Gastrocnemius medialis (tissue), 4 donors: ENCODE data around the gene SH3GLB1. TPM values are rescaled to one million over a fixed set of nuclear protein-coding genes. Genes with fewer than 3 reads are reported as not detected.

Experiments
- ATAC-seq, 2 donors: fragments of 150-250 bp; one replicate each; pipeline ENCODE4 v1.9.1; 2016
- DNase-seq, 2 donors: peaks; one replicate each; pipeline ENCODE4 v3.0.0-alpha.2; 2019
- H3K27ac ChIP-seq, 4 donors: fragments of 200-600 bp; sonication (generic); 1 replicate in 1 of 4; 2 replicates in 3 of 4; pipeline ENCODE4 v1.5.1; 2016 to 2018; ENCODE audit warnings: mild to moderate bottlenecking in 2 of 4, moderate library complexity in 1 of 4
- H3K27me3 ChIP-seq, 3 donors: fragments of 200-600 bp; sonication (generic) in 2 of 3; 1 replicate in 1 of 3; 2 replicates in 2 of 3; pipeline versions ENCODE4 v1.5.1 to v1.6.0; 2016 to 2019; ENCODE audit warnings: mild to moderate bottlenecking in 1 of 3, moderate library complexity in 1 of 3
- H3K36me3 ChIP-seq, 2 donors: fragments of 200-600 bp; sonication (generic) in 1 of 2; one replicate each; pipeline ENCODE4 v1.5.1; 2017 to 2018
- H3K4me1 ChIP-seq, 2 donors: fragments of 200-600 bp; sonication (generic) in 1 of 2; one replicate each; pipeline ENCODE4 v1.5.1; 2016 to 2017; ENCODE audit warnings: mild to moderate bottlenecking in 2 of 2
- H3K4me3 ChIP-seq, 4 donors: fragments of 200-600 bp; sonication (generic) in 3 of 4; 1 replicate in 1 of 4; 2 replicates in 3 of 4; pipeline ENCODE4 v1.5.1; 2016 to 2019; ENCODE audit warnings: mild to moderate bottlenecking in 2 of 4
- H3K9me3 ChIP-seq, 3 donors: fragments of 200-600 bp; sonication (generic) in 2 of 3; 1 replicate in 1 of 3; 2 replicates in 2 of 3; pipeline ENCODE4 v1.5.1; 2016 to 2019
- POLR2A ChIP-seq, 2 donors: fragments of 450-650 bp; IDR thresholded peaks; one replicate each; pipeline ENCODE4 v1.6.1; 2017; ENCODE audit warnings: antibody characterized with exemption in 2 of 2, mild to moderate bottlenecking in 2 of 2, moderate library complexity in 2 of 2
- in situ Hi-C, 4 donors: fragments of 200-750 bp; cut with MboI; loops; one replicate each; pipeline versions ENCODE4 v1.15.0 to v1.8.0; 2017; ENCODE audit warnings: low sequenced_read_pairs in 4 of 4
- intact Hi-C: fragments of 100-400 bp; cut with DNase I; formaldehyde crosslinking; loops from one replicate; pipeline ENCODE4 v1.15.1; 2023; ENCODE audit warnings: low total_unique reads
- total RNA-seq, 4 donors: library from RNA; depleted of rRNA; stranded (reverse); fragments of >200 nt; gene quantifications; one replicate each; pipeline versions ENCODE4 v1.1.0 to v1.2.3, GENCODE V29; 2016
- TF ChIP-seq, protein P1 (sequence below), 5 experiments: fragments of 450-650 bp in 3 of 5; fragments of 200-600 bp in 2 of 5; sonication (generic) in 2 of 5; IDR thresholded peaks in 4 of 5; conservative IDR thresholded peaks in 1 of 5; 1 replicate in 4 of 5; 2 replicates in 1 of 5; pipeline ENCODE4 v1.5.1; 2016 to 2019; ENCODE audit warnings: antibody characterized with exemption in 5 of 5, mild to moderate bottlenecking in 3 of 5, moderate library complexity in 3 of 5

The SH3GLB1 gene
- total RNA-seq, 4 donors from 2014 or later, result 76.6 to 168 (median 112) TPM

DNA sequence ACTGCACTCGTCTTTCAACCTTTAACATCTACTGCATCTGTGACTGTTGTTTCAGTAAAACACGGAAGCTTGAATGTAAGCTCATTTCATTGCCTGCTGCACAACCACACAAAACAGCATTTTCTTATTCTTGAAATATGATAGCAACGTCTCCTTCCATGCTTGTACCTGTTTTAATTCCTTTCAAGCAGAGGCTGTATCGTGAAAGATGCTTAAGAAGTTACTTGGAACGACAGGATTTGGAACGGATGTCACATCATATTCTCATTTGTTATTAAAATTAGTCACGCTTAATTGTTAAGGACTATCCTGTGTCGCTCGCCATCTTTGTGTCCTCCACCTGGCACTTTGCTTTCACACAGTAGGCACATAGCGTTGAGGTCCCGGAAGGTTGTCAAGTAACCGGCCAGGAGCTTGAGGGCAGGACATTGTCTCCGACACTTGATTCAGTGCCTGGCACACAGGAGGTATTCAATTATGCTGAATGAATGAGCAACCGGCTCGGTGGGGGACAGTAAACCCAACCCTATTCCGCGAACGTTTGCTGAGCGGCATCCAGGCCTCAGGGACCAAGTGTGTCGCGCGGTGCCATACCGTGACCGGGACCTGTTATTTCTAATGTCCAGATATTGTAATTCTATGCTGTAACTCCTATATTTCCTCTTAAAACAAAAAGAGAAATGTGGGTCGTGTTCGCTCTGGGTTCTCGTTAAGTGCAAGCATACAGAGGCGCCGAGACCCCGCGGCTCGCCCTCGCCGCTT lies 499 bp upstream of the SH3GLB1 start:
- H3K4me1 ChIP-seq, result peaks cover 30 to 32% of the 10 kb centered on the region in 2 donors
- H3K9me3 ChIP-seq, result no peaks in the 10 kb centered on the region
- in situ Hi-C loops (loop anchor here in 3 of 4 donors (10.0 to 25.0 kb wide), 4 partner anchors 208 to 633 kb away; partner anchors contain the start of genes HS2ST1 (in 2 of the 3), SELENOF (in 2 of the 3), LMO4 (in 1 of the 3) and ODF2L (in 1 of the 3)), intact Hi-C loops (loop anchor here (1.0 to 10.0 kb wide), 9 partner anchors 15 to 1129 kb away; partner anchors contain the start of gene ODF2L)
- H3K36me3 ChIP-seq, result no peaks in the 10 kb centered on the region
- no peaks in the 10 kb centered on the region for H3K27me3 ChIP-seq
- ATAC-seq (peak; percentile 23 to 44), DNase-seq (peak in 1 of 2 donors; percentile 47)
- TF ChIP-seq POLR2A (IDR thresholded peaks at IDR 0.05), result no peak
- TF ChIP-seq, protein P1, sequence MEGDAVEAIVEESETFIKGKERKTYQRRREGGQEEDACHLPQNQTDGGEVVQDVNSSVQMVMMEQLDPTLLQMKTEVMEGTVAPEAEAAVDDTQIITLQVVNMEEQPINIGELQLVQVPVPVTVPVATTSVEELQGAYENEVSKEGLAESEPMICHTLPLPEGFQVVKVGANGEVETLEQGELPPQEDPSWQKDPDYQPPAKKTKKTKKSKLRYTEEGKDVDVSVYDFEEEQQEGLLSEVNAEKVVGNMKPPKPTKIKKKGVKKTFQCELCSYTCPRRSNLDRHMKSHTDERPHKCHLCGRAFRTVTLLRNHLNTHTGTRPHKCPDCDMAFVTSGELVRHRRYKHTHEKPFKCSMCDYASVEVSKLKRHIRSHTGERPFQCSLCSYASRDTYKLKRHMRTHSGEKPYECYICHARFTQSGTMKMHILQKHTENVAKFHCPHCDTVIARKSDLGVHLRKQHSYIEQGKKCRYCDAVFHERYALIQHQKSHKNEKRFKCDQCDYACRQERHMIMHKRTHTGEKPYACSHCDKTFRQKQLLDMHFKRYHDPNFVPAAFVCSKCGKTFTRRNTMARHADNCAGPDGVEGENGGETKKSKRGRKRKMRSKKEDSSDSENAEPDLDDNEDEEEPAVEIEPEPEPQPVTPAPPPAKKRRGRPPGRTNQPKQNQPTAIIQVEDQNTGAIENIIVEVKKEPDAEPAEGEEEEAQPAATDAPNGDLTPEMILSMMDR (IDR thresholded peaks at IDR 0.05 in 4 of 5, conservative IDR thresholded peaks at IDR 0.05 in 1 of 5), result no peak
- H3K27ac ChIP-seq, result peak overlapping the region; percentile 91 to 98 (median 97)
- peak overlapping the region; percentile 70 to 89 (median 83) for H3K4me3 ChIP-seq

DNA sequence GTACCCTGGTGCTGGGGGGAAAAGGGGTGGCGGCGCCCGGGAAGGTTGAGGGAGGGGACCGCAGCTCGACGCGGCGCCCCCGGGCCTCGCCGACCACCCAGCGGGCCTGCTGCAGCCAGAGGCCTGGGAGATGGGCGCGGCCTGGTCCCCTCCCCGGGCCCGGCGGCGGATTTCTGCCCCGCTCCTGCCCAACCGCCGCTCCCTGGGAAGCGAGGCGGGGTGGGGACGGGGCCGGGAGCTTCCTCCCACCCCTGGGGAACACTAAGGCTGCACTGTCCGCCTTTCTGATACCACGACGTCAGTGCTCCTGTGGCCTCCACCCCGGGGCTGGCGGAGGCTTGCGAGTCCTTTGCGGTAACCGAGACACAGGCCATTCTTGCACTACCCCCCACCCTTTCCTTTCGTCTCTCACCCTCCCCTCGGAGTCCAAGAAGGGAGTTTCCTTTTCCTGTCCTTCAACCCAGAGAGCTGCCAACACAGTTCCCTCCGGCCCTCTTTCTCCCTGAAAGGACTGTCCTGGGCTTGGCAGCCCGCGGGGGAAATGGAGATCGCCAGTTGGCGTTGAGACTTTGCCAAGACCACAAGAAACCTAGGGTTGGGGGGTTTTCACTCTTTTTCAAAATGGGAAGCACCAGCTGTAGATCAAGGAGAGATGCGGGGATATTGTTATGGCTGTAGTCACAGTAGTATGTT lies 742 bp downstream of the SH3GLB1 start:
- intact Hi-C loops (loop anchor here (1.0 to 10.0 kb wide), 9 partner anchors 14 to 1130 kb away; partner anchors contain the start of gene ODF2L), in situ Hi-C loops (loop anchor here in 3 of 4 donors (10.0 to 25.0 kb wide), 4 partner anchors 207 to 632 kb away; partner anchors contain the start of genes HS2ST1 (in 2 of the 3), SELENOF (in 2 of the 3), LMO4 (in 1 of the 3) and ODF2L (in 1 of the 3))
- Histone ChIP-seq H3K4me3 (peak overlapping the region; percentile 70 to 89 (median 83)), H3K27ac (peak overlapping the region; percentile 91 to 98 (median 97)), H3K27me3 (no peaks in the 10 kb centered on the region), H3K4me1 (peaks cover 43 to 45% of the 10 kb centered on the region in 2 donors), H3K36me3 (no peaks in the 10 kb centered on the region), H3K9me3 (no peaks in the 10 kb centered on the region)
- ATAC-seq (peak; percentile 53 to 60), DNase-seq (peak; percentile 54 to 79)
- TF ChIP-seq, protein P1 (IDR thresholded peaks at IDR 0.05 in 4 of 5, conservative IDR thresholded peaks at IDR 0.05 in 1 of 5), result no peak
- peak; percentile 21 to 31 for TF ChIP-seq POLR2A (IDR thresholded peaks at IDR 0.05)

DNA sequence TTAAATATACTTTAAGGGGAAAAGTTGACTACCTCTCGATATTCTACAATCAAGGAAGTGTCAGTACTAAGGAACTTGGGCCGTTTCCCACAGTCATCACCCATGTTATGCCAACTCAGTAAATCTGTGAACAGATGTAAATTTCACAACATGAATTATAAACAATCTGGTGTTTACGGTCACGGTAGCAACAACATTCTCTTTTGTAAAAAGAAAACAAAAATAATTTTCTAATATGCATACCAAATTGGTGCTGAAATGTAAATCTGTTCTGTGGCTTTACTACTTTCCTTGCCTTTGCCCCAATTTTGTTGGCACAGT lies 1.2 kb downstream of the SH3GLB1 start:
- intact Hi-C loops, result loop anchor here (2.0 to 10.0 kb wide), 6 partner anchors 13 to 1131 kb away; partner anchors contain the start of gene ODF2L
- peaks cover 48 to 50% of the 10 kb centered on the region in 2 donors for H3K4me1 ChIP-seq
- peak overlapping the region; percentile 91 to 98 (median 97) for H3K27ac ChIP-seq
- H3K9me3 ChIP-seq, result no peaks in the 10 kb centered on the region
- TF ChIP-seq, protein P1 (IDR thresholded peaks at IDR 0.05 in 4 of 5, conservative IDR thresholded peaks at IDR 0.05 in 1 of 5), result no peak
- no peak for TF ChIP-seq POLR2A (IDR thresholded peaks at IDR 0.05)
- DNase-seq (no peak), ATAC-seq (peak; percentile 14 to 16)
- H3K4me3 ChIP-seq, result peak overlapping the region; percentile 70 to 89 (median 83)
- in situ Hi-C loops, result loop anchor here in 3 of 4 donors (10.0 to 25.0 kb wide), 4 partner anchors 207 to 632 kb away; partner anchors contain the start of genes HS2ST1 (in 2 of the 3), SELENOF (in 2 of the 3), LMO4 (in 1 of the 3) and ODF2L (in 1 of the 3)
- H3K36me3 ChIP-seq, result no peaks in the 10 kb centered on the region
- no peaks in the 10 kb centered on the region for H3K27me3 ChIP-seq

DNA sequence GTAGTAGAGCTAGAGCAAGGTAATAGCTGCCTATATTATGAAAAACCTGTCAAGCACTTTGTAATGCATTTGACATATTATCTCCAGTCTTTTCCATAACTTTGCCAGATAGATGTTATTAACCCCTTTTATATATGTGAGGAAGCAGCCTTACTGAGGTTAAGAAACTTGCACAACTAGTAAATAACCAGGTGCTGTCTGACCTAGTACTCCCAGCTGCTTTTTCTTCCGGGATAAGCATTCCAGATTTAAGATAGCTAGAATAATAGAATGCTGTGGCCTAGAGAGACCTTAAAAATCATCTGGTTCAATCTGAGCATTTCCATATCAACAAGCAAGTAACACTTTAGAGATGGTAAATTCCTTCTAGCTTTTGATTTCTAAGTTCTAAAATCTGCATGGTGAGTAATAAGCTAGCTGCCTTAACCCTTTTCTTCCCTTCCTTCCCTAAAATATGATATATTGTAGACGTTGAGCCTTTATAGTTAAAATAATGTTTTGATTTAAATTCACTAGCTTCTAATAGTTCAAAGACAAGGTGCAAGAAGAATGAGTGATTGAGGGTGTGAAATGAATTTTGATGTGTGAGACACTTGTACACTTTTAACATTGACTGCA lies 1.8 kb downstream of the SH3GLB1 start:
- peak overlapping the region; percentile 91 to 98 (median 97) for H3K27ac ChIP-seq
- intact Hi-C loops, result loop anchor here (10.0 kb wide), 4 partner anchors 259 to 1131 kb away; partner anchors contain the start of gene ODF2L
- peaks cover 53 to 55% of the 10 kb centered on the region in 2 donors for H3K4me1 ChIP-seq
- no peak for TF ChIP-seq POLR2A (IDR thresholded peaks at IDR 0.05)
- TF ChIP-seq, protein P1 (IDR thresholded peaks at IDR 0.05 in 4 of 5, conservative IDR thresholded peaks at IDR 0.05 in 1 of 5), result peak in 1 of 5 experiments; percentile 2
- H3K4me3 ChIP-seq, result peak overlapping the region; percentile 70 to 89 (median 83)
- in situ Hi-C loops, result loop anchor here in 3 of 4 donors (10.0 to 25.0 kb wide), 4 partner anchors 206 to 631 kb away; partner anchors contain the start of genes HS2ST1 (in 2 of the 3), SELENOF (in 2 of the 3), LMO4 (in 1 of the 3) and ODF2L (in 1 of the 3)
- H3K9me3 ChIP-seq, result no peaks in the 10 kb centered on the region
- no peaks in the 10 kb centered on the region for H3K27me3 ChIP-seq
- ATAC-seq (peak; percentile 10 to 13), DNase-seq (no peak)
- H3K36me3 ChIP-seq, result no peaks in the 10 kb centered on the region
